ENCODE data around the gene KDF1. TPM values are rescaled to one million over a fixed set of nuclear protein-coding genes. Genes with fewer than 3 reads are reported as not detected.

The KDF1 gene
- total and polyA plus RNA-seq, 2 of the 13 experiments (the other 11 are each of a cell fraction or from before 2014, with no cell fraction given): 1.9 to 4.9 TPM

DNA sequence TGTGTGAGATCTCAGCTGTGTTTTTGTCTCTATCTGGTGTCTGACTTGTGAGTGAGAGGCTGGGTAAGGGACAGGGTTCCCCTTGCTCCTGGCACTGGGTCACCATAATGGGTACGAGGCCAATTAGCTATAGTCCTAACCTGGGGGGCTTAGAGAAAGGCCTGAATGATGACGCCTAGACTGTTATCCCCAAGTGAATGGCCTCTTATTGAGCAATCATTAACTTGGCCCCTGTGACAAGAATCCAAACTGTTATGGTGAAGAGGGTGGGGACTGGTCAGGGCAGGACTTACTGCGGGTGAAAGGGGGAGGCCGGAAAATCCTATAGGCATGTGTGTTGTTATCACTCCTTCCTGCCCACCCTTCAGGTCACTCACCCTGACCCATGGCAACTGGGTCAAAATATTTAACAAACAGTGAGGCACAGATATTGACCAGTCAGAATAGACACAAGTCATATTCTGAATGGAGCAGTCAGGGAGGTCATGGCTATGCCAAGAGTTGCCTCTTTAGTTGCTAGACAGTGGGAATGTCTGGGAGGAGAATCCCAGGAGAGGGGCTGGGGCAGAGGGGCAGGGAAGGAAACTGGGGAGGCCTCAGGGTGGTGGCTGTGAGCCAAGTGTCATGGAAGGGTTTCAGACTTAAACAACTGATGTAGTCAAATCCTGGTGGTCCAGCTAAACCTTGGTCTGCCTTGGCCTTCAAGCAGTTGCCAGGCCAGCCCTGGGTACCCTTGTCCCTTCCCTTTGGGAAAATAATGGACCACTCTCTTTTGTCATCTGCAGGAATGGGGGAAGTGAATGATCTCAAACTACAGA lies 49.7 kb downstream of the KDF1 start (continued):
- TF ChIP-seq, protein P1, sequence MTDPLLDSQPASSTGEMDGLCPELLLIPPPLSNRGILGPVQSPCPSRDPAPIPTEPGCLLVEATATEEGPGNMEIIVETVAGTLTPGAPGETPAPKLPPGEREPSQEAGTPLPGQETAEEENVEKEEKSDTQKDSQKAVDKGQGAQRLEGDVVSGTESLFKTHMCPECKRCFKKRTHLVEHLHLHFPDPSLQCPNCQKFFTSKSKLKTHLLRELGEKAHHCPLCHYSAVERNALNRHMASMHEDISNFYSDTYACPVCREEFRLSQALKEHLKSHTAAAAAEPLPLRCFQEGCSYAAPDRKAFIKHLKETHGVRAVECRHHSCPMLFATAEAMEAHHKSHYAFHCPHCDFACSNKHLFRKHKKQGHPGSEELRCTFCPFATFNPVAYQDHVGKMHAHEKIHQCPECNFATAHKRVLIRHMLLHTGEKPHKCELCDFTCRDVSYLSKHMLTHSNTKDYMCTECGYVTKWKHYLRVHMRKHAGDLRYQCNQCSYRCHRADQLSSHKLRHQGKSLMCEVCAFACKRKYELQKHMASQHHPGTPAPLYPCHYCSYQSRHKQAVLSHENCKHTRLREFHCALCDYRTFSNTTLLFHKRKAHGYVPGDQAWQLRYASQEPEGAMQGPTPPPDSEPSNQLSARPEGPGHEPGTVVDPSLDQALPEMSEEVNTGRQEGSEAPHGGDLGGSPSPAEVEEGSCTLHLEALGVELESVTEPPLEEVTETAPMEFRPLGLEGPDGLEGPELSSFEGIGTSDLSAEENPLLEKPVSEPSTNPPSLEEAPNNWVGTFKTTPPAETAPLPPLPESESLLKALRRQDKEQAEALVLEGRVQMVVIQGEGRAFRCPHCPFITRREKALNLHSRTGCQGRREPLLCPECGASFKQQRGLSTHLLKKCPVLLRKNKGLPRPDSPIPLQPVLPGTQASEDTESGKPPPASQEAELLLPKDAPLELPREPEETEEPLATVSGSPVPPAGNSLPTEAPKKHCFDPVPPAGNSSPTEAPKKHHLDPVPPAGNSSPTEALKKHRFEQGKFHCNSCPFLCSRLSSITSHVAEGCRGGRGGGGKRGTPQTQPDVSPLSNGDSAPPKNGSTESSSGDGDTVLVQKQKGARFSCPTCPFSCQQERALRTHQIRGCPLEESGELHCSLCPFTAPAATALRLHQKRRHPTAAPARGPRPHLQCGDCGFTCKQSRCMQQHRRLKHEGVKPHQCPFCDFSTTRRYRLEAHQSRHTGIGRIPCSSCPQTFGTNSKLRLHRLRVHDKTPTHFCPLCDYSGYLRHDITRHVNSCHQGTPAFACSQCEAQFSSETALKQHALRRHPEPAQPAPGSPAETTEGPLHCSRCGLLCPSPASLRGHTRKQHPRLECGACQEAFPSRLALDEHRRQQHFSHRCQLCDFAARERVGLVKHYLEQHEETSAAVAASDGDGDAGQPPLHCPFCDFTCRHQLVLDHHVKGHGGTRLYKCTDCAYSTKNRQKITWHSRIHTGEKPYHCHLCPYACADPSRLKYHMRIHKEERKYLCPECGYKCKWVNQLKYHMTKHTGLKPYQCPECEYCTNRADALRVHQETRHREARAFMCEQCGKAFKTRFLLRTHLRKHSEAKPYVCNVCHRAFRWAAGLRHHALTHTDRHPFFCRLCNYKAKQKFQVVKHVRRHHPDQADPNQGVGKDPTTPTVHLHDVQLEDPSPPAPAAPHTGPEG (CRISPR knock-in tag; IDR thresholded peaks at IDR 0.05): no peak
- TF ChIP-seq, protein P2, sequence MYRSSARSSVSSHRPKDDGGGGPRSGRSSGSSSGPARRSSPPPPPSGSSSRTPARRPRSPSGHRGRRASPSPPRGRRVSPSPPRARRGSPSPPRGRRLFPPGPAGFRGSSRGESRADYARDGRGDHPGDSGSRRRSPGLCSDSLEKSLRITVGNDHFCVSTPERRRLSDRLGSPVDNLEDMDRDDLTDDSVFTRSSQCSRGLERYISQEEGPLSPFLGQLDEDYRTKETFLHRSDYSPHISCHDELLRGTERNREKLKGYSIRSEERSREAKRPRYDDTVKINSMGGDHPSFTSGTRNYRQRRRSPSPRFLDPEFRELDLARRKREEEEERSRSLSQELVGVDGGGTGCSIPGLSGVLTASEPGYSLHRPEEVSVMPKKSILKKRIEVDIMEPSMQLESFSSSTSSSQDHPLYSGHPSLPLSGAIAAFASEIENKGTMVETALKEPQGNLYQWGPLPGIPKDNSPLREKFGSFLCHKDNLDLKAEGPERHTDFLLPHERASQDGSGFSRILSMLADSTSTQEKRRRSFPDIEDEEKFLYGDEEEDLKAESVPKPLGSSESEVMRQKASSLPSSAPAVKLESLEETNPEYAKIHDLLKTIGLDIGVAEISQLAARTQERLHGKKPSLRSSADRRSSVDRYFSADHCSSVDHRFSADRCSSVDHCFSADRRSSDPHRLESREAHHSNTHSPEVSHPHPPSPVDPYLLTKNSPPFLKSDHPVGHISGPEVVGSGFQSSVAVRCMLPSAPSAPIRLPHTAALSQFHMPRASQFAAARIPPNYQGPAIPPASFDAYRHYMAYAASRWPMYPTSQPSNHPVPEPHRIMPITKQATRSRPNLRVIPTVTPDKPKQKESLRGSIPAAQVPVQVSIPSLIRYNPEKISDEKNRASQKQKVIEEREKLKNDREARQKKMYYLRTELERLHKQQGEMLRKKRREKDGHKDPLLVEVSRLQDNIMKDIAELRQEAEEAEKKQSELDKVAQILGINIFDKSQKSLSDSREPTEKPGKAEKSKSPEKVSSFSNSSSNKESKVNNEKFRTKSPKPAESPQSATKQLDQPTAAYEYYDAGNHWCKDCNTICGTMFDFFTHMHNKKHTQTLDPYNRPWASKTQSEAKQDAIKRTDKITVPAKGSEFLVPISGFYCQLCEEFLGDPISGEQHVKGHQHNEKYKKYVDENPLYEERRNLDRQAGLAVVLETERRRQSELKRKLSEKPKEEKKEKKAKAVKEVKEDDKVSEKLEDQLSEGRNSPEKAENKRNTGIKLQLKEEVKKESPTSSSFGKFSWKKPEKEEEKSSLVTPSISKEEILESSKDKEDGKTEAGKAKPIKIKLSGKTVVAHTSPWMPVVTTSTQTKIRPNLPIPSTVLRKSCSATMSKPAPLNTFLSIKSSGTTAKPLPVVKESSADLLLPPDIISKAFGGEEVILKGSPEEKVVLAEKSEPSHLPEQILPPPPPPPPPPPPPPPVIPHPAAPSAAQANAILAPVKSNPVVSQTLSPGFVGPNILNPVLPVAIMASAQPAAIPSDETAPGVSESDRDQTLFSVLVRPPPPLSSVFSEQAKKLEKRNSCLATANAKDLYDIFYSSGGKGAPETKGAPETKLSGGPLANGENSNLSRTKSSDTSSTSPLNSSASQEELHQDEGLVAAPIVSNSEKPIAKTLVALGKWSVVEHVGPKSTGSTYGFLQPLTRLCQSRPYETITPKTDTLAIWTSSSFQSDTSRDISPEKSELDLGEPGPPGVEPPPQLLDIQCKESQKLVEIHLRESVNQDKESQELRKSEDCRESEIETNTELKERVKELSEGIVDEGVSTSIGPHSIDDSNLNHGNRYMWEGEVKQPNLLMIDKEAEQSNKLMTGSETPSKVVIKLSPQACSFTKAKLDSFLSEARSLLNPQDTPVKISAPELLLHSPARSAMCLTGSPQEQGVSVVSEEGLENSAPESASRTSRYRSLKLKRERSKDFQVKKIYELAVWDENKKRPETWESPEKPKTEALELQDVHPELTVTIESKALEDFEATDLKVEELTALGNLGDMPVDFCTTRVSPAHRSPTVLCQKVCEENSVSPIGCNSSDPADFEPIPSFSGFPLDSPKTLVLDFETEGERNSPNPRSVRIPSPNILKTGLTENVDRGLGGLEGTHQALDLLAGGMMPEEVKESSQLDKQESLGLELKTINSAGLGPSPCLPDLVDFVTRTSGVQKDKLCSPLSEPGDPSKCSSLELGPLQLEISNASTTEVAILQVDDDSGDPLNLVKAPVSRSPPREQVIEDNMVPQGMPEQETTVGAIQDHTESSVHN (CRISPR knock-in tag; IDR thresholded peaks at IDR 0.05): no peak
- no peak for TF ChIP-seq U2AF1 (optimal IDR thresholded peaks at IDR 0.05; ENCODE audit: low read depth, low read length)
- peak; percentile 73; the same call in 1 of the 2 replicates for TF ChIP-seq ZNF331 (CRISPR knock-in tag; IDR thresholded peaks at IDR 0.05)
- TF ChIP-seq, protein P3, sequence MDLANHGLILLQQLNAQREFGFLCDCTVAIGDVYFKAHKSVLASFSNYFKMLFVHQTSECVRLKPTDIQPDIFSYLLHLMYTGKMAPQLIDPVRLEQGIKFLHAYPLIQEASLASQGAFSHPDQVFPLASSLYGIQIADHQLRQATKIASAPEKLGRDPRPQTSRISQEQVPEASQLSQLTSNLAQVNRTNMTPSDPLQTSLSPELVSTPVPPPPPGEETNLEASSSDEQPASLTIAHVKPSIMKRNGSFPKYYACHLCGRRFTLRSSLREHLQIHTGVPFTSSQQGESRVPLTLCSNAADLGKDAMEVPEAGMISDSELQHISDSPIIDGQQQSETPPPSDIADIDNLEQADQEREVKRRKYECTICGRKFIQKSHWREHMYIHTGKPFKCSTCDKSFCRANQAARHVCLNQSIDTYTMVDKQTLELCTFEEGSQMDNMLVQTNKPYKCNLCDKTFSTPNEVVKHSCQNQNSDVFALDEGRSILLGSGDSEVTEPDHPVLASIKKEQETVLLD (CRISPR knock-in tag; IDR thresholded peaks at IDR 0.05; ENCODE audit: low read depth): no peak
- TF ChIP-seq MXD4 (CRISPR knock-in tag; IDR thresholded peaks at IDR 0.05): peak; percentile 47; the same call in 1 of the 2 replicates
- no peak for TF ChIP-seq ZNF720 (CRISPR knock-in tag; IDR thresholded peaks at IDR 0.05)
- TF ChIP-seq KDM2A (CRISPR knock-in tag; IDR thresholded peaks at IDR 0.05; ENCODE audit: borderline replicate concordance, low read depth): peak; percentile 26
- no peak for TF ChIP-seq SYNCRIP (IDR thresholded peaks at IDR 0.05; ENCODE audit: insufficient read depth, low read depth, low read length)
- peak; percentile 59; the same call in 1 of the 2 replicates for TF ChIP-seq KDM6A (CRISPR knock-in tag; IDR thresholded peaks at IDR 0.05; ENCODE audit: low read depth)
- TF ChIP-seq ZNF567 (CRISPR knock-in tag; IDR thresholded peaks at IDR 0.05; ENCODE audit: borderline replicate concordance): no peak
